Osteoblast (primary cell): ENCODE results near the gene GRID1. TPM values are rescaled to one million over a fixed set of nuclear protein-coding genes. Genes with fewer than 3 reads are reported as not detected.

Source experiments
- DNase-seq: peaks from one replicate; pipeline ENCODE4 v3.0.0; 2011; ENCODE audit warnings: low spot score, mixed read lengths; ENCODE audit not compliant: insufficient read length; ENCODE audit errors: missing footprints
- H2AFZ ChIP-seq: 2 replicates; pipeline ENCODE4 v1.6.0; 2011; ENCODE audit warnings: mild to moderate bottlenecking, low read length
- H3K27ac ChIP-seq: 2 replicates; pipeline ENCODE4 v1.5.1; 2011; ENCODE audit warnings: mild to moderate bottlenecking, low read depth, low read length, moderate library complexity
- H3K27me3 ChIP-seq: 2 replicates; pipeline ENCODE4 v1.6.0; 2012; ENCODE audit warnings: mild to moderate bottlenecking, control low read depth, inconsistent platforms, low read length, moderate library complexity; ENCODE audit not compliant: insufficient read depth
- H3K36me3 ChIP-seq: 2 replicates; pipeline ENCODE4 v1.5.1; 2011; ENCODE audit warnings: mild to moderate bottlenecking, low read length, control low read depth, moderate library complexity; ENCODE audit not compliant: insufficient read depth
- H3K4me1 ChIP-seq: 2 replicates; pipeline ENCODE4 v1.5.1; 2011; ENCODE audit warnings: mild to moderate bottlenecking, low read length, control low read depth, moderate library complexity; ENCODE audit not compliant: insufficient read depth
- H3K4me2 ChIP-seq: 2 replicates; pipeline ENCODE4 v1.6.0; 2011; ENCODE audit warnings: mild to moderate bottlenecking, low read length; ENCODE audit not compliant: insufficient read depth
- H3K4me3 ChIP-seq: fragments of 200-600 bp; sonication (generic); 3 replicates; pipeline ENCODE4 v1.5.1; 2012; ENCODE audit warnings: mild to moderate bottlenecking, low read length, inconsistent platforms; ENCODE audit not compliant: insufficient read depth
- H3K79me2 ChIP-seq: 2 replicates; pipeline ENCODE4 v1.6.0; 2012; ENCODE audit warnings: mild to moderate bottlenecking, low read length, control low read depth, inconsistent platforms; ENCODE audit not compliant: insufficient read depth
- H3K9me3 ChIP-seq: 2 replicates; pipeline ENCODE4 v1.5.1; 2011; ENCODE audit warnings: low read depth, low read length, control low read depth
- H4K20me1 ChIP-seq: 2 replicates; pipeline ENCODE4 v1.6.0; 2012; ENCODE audit warnings: mild to moderate bottlenecking, low read length, control low read depth; ENCODE audit not compliant: insufficient read depth
- CTCF ChIP-seq: IDR thresholded peaks from 2 replicates; pipeline ENCODE4 v1.5.1; 2011; ENCODE audit warnings: mild to moderate bottlenecking, low read depth, low read length, moderate library complexity; ENCODE audit errors: extremely low read depth
- total RNA-seq: library from RNA; depleted of rRNA; stranded (reverse); fragments of >200 nt; gene quantifications from 2 replicates; pipeline ENCODE4 v1.2.3, GENCODE V29; 2012

Gene GRID1
- total RNA-seq, 1 donor: not detected

DNA sequence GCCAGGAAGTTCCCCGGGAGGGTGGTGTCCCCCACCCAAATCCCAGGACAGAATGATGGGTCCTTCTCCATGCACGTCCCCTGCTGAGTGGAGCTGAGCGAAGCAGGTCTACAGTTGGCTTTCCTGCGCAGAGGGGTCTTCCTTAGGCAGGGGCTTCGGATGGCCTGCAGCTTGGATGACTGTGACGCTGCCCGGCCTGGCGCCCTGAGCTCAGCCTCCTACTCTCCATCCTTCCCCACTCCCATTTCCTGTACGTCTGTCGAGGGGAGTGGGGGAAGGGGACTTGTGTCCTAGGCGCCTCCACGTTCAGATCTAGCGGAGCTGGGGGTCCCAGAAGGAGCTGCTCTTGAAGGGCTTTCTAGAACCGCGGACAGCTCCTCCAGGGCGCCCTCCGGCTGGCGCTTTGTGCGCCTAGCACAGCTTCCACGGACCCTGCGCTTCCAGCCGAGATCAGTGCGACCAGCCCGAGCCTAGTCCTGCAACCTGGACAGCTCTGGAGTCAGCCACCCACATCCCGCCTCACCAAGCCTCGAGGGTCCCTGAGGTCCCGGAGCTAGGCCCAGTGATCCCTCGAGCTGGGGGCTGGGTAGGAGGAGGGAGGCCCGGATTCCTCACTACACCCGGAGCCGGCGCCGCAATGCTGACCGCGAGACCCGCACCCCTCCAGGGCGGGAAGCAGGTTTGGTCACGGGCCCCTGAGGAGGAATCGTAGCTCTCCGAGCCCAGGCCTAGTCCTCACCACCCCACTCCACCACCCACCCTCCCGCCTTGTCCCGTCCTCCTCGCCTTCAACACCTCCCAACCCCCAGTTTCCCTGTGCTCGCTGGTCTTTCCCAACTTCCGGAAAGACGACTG is 1.9 kb downstream of the GRID1 start:
- H3K79me2 ChIP-seq: no peaks in the 10 kb centered on the region
- no peak overlapping the region for H3K4me2 ChIP-seq
- H3K36me3 ChIP-seq: no peaks in the 10 kb centered on the region
- no peaks in the 10 kb centered on the region for H3K4me1 ChIP-seq
- peaks cover 54% of the 10 kb centered on the region for H3K27me3 ChIP-seq
- H3K4me3 ChIP-seq: no peak overlapping the region
- no peak overlapping the region for H3K27ac ChIP-seq
- no peaks in the 10 kb centered on the region for H3K9me3 ChIP-seq
- no peaks in the 10 kb centered on the region for H4K20me1 ChIP-seq
- TF ChIP-seq CTCF: no peak
- DNase-seq: peak; percentile 79
- H2AFZ ChIP-seq: no peak overlapping the region

DNA sequence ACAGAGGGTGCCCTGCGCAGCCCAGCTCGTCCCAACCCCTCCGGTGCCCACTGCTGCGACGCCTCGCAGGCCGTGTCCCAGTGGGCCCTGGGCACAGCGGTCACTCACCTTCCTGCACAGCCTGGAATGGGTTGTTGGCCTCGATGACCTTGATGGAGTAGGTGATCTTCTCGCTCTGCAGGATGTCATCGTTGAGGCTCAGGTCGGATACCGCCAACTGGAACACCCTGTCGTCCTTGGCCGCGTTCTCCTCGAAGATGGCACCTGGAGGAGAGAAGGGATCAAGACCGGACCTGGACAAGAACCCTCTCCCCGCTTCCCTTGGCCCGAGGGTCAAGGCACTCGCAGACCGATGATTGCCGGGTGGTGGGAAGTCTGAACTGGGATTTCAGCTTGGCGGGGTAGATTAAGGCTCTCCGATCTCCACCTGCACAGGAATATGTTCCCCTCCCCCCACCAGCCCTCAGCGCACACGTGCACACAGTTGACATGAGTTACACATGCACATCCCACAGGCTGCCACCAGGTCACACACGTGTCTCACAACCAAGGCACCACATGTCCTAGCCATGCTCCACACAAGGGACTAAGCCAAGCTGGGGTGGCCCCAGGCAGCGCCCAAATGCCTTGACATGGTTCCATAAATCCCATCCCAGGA is 2.6 kb downstream of the GRID1 start:
- Histone ChIP-seq H2AFZ (no peak overlapping the region), H3K27me3 (peaks cover 49% of the 10 kb centered on the region)

DNA sequence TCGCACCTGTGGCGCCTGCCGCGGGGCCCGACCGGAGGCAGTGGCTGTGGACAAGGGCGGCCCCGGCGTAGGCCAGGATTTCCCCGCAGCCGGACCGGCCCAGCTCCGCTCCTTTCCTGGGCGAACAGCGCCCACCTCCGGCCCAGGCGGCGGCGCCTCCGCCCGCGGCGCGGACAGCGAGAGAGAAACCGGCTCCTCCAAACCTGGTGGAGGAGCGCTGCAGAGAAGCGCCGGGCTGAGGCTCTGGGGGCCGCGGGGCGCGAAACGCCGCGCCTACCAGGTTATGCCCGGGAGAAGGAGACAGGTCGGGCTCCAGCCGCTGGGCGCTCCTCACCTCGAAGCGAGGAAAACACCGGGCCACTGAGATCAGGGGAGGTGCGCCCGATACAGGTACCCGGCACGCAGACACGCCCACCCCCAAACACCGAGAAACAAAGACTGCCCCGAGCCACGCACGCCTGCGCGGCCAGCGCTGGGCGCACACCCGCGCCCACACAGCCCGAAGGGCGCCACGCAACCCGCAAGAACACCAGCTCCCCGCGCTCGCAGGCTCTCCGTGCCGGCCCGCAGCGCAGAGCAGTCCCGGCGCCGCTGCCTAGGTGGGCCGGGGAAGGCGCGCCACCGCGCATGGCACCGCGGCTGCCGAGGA is 3.3 kb downstream of the GRID1 start:
- Histone ChIP-seq H3K27me3 (peaks cover 43% of the 10 kb centered on the region), H3K4me3 (no peak overlapping the region), H3K36me3 (no peaks in the 10 kb centered on the region), H3K79me2 (no peaks in the 10 kb centered on the region), H3K27ac (no peak overlapping the region), H4K20me1 (no peaks in the 10 kb centered on the region), H3K4me1 (no peaks in the 10 kb centered on the region), H2AFZ (no peak overlapping the region), H3K9me3 (no peaks in the 10 kb centered on the region), H3K4me2 (no peak overlapping the region)
- peak; percentile 82 for DNase-seq
- no peak for TF ChIP-seq CTCF

More for the DNA sequence above, 2.6 kb downstream of the GRID1 start:
- Histone ChIP-seq H3K27ac (no peak overlapping the region), H3K4me1 (no peaks in the 10 kb centered on the region), H4K20me1 (no peaks in the 10 kb centered on the region), H3K79me2 (no peaks in the 10 kb centered on the region), H3K36me3 (no peaks in the 10 kb centered on the region), H3K4me3 (no peak overlapping the region), H3K4me2 (no peak overlapping the region), H3K9me3 (no peaks in the 10 kb centered on the region)
- TF ChIP-seq CTCF: no peak
- peak; percentile 88 for DNase-seq
